GM21360 (cell line): ENCODE results near the gene CASP14.
"Not testable (repeated sequence)": the region's sequence is repeated elsewhere in the genome, so short reads cannot be mapped to it uniquely, and the experiment has no call there.

Experiments
- ATAC-seq: cut with Tn5 transposase; IDR thresholded peaks from one replicate; pipeline ENCODE4 v1.9.1; 2021; ENCODE audit warnings: mild to moderate bottlenecking, moderate library complexity; ENCODE audit not compliant: unreplicated experiment

CASP14 gene, protein sequence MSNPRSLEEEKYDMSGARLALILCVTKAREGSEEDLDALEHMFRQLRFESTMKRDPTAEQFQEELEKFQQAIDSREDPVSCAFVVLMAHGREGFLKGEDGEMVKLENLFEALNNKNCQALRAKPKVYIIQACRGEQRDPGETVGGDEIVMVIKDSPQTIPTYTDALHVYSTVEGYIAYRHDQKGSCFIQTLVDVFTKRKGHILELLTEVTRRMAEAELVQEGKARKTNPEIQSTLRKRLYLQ

DNA sequence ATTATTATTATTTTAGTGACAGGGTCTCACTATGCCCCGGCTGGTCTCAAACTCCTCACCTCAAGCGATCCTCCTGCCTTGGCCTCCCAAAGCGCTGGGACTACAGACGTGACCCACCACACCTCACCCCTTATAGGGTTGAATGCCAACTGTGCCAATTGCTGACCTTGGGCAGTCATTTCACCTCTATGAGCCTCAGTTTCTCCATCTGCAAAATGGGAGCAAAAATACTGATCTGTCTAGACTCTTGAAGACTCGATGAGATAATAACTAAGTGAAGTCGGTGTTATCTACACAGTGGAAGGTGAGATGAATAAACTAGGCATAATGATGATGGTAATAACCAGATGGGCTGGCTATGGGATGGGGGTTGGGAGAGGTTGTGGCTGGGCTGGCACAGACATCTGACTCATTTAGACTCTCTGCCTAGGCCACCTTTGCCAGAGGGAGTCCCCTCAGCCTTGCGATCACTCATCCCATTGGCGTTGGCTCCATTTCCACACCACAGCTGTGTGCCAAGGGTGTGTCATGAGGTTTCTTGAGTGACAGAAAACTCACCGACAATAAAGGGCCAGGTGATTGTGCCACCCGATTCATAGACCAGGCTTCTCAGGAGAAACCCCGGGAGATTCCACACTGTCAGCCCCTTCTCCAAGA, at the start of gene CASP14:
CASP14 (plus strand) TSS at position 596 of the 657 bp plus-strand sequence. CDS start 2,772 bp downstream, outside the sequence.
- no peak for ATAC-seq

DNA sequence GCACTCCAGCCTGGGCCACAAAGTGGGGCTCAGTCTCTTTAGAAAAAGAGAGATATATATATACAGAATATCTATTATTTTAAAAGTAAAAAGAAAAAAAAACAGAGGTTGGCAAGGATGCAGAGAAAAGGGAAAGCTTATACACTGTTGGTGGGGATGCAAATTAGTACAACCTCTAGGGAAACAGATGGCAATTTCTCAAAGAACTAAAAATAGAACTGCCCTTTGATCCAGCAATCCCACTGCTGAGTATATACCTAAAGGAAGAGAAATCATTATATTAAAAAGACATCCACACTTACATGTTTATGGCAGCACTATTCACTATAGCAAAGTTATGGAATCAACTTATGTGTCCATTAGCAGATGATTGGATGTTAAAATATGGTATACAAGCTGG, 41.0 kb upstream of the CASP14 start:
- no peak for ATAC-seq

DNA sequence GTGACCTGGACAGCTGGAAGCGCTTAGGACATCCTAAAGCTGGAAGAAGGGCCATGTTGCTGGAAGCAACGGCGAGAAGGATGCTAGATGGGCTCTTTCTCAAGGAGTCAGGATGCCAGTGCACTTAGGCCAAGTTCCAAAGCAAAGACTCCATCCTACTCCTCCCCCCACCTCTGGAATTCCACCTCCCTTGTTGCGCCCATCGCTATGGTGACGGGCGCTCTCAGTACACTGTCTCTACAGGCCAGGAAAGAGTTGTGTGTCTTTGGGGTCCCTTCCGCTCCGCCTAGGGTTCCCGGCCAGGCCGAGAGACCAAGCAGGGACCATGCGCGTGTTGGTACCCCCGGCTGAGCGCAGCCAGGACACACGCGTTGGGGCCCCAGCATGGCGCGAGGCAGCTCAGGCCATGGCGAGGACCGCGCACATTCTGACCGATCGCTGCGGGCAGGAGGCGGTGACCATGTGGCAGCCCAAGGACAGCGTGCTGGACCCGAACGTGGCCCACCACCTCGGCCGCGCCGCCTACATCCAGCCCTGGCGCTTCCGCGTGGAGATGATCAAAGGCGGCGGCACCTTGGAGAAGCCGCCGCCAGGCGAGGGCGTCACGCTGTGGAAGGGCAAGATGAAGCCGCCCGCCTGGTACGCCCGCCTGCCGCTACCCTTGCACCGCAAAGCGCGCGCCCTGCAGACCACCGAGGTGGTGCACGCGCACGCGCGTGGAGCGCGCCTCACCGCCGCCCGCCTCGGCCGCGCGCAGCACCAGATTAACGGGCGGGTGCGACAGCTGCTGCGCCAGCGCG, 38.6 kb upstream of the CASP14 start:
- no peak for ATAC-seq

DNA sequence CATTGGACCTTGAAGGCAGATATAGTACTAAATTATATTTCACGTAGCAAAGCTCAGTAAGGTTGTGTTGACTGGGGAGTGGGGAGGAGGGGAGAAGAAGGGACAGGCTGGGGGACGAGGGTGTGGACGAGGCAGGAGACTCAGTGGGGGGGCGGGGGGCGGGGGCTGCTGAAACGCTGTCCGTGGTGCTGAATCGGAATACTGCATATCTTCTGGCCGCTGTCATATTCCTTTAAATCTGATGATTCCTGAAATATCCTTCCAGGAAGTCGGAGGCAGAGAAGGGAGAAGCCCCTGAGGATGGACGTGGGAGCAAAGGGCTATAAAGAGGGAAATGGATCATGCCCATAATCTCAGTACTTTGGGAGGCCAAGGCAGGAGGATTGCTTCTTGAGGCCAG, 34.7 kb upstream of the CASP14 start:
- ATAC-seq = no peak

DNA sequence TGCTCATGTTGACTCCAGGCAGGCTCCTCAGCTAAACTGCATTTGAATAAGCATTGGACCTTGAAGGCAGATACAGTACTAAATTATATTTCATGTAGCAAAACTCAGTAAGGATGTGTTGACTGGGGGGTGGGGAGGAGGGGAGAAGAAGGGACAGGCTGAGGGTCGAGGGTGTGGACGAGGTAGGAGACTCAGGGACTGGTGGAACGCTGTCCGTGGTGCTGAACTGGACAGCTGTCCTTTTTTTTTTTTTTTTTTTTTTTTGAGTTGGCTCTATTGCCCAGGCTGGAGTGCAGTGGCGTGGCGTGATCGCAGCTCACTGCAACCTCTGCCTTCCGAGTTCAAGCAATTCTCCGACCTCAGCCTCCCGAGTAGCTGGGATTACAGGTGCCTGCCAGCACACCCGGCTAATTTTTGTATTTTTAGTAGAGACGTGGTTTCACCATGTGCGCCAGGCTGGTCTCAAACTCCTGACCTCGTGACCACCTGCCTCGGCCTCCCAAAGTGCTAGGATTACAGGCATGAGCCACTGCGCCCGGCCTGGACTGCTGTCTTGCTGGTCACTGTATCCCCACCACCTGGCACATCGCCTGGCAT, 33.2 kb upstream of the CASP14 start:
- no peak for ATAC-seq

DNA sequence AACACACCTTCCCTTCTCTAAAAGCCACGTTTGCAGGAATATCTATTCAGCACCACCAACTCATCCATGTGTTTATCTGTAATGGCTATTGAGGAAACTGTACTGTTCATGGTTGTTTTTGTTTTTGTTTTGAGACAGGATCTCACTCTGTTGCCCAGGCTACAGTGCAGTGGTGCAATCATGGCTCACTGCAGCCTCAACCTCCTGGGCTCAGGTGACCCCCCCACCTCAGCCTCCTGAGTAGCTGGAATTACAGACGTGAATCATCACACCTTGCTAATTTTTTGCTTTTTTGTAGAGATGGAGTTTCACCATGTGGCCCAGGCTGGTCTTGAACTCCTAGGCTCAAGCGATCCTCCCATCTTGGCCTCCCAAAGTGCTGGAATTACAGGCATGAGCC, 30.4 kb upstream of the CASP14 start:
- not testable (repeated sequence) for ATAC-seq

DNA sequence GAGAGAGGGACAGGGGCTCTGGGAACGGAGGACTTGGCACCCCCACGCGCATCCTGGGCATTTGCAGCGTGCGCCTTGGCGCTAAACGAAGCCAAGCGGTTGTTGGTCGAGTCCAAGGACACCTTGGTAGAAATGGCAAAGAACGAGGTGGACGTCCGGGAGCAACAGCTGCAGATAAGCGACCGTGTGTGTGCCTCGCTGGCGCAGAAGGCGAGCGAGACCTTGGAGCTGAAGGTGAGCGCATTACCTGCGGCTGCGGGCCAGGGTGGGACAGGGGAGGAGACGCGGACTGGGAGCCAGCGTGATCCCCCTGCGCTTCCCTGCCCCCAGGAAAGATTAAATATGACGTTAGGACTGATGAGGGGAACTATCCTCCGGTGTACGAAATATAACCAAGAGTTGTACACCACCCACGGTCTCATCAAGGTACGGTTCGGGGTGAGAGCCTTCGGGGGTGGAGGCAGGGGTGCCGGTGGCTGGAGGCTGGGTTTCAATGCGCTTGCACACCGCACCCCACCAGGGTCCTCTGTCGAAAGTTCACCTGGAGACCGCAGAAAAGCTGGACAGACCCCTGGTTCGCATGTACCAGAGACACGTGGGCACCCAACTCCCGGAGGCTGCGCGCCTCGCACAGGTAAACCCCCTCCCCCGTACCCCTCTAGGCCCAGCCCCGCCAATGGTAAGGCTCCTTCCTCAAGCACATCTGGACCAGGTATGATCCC, 27.8 kb upstream of the CASP14 start:
- no peak for ATAC-seq

DNA sequence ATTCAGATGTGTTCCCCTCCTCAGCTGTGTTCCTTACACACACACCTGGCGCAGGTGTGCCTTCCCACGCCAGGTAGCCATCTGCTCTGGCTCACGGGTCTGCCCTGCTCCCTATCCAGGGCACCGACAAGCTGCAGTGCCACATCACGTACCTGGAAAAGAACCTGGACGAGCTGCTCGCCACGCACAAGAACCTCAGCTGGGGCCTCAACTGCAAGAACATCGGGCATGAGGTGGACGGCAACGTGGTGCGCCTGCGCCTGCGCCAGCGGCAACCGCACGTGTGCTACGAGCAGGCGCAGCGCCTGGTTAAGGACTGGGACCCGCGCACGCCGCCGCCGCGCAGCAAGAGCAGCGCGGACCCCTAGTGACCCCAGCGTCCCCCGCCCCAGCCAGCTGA, 26.5 kb upstream of the CASP14 start:
- ATAC-seq = no peak

DNA sequence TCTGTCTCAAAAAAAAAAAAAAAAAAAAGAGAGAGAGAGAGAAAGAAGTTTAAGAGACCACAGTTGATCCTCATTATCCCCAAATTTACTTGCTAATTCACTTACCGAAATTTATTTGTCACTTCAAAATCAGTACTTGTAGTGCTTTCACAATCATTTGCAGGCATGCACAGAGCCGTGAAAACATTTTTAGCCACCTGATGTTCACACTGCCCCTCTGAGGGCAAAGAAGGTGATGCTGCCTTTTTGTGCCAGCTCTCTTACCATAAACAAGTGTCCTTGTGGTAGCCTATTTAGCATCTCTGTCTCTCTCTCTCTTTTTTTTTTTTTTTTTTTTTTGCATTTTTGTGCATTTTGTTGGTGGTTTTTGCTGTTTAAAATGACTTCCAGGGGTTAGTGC, 24.1 kb upstream of the CASP14 start:
- no peak for ATAC-seq

DNA sequence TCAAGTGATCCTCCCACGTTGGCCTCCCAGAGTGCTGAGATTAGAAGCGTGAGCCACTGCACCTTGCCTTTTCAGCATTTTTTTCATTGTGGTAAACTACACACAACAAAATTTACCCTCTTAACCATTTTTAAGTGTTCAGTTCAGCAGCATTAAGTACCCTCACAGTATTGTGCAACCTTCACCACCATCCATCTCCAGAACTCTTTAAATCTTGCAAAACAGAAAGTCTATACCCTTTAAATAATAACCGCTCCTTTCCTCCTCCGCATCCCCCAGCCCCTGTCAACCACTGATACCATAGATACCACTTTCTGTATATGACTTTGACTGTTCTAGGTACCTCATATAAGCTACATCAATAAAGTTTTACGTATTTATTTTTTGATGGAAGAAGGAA, 20.8 kb upstream of the CASP14 start:
- no peak for ATAC-seq

DNA sequence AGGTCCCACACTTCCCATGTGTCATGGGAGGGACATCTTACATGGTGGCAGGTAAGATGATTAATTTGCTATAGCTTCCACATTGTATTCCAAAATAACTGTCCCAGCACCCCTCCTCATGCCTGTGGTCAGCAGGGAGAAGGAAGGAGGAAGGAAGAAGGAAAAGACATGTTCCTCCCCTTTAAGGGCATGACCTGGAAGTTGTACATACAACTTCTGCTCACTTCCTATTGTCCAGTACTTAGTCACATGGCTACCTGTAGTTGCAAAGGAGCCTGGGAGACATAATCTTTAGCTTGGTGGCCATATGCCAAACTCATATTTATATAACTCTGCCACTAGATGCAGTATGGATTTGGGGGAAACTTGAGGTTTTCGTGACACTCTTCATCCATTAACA, 17.6 kb upstream of the CASP14 start:
- ATAC-seq = no peak

DNA sequence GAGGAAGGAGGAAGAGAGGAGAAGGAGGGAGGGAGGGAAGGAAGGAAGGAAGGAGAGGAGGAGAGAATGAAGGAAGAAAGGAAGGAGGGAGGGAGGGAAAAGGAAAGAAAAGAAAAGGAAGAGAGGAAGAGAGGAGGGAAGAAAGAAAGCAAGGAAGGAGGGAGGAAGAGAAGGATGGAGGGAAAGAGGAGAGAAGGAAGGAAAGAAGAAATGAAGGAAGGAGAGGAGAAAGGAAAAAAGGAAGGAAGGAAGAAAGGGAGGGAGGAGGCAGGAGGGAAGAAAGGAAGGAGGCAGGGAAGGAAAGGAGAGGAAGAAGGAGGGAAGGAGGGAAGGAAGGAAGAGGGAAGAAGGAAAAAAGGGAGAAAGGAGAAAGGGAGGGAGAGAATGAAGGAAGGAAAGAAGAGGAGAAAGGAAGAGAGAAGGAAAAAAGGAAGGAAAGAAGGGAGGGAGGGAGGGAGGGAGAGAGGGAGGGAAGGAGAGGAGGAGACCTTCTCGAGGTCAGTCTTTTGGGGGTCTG, 13.4 kb upstream of the CASP14 start:
- ATAC-seq = no peak

DNA sequence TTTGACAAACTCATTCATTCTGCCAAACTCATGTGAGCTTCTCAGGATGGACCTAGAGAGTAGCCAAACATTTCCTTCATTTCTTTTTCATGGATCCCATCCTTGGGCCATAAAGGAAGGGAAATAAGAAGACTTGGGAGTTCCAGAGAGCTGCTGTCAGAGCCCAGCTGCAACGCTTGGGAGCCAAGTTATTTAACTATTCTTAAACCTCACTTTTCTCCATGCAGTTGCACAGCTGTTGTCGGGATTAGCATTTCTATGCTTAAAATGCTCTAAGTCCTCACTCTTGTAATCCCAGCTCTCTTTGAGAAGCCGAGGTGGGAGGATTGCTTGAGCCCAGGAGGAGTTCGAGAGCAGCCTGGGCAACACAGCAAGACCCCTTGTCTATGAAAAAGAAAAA, 11.7 kb upstream of the CASP14 start:
- no peak for ATAC-seq

DNA sequence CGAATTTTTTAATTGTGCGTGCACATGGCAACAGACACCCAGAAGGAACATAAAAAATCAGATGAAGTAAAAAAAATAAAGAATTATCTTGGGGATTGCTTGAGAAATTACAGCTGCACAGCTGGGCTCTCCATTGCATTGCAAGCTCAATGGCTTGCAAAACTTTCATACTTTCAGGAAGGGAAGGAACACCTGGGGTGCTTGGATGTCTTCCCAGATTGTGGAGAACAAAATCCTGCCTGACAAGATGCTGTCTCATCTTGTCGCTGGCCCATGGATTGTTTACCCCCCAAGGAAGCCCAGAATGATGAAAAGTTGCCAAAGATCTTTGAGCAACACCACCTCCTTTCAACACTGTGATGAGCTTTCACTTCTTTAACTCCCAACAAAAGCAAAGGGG, 11.0 kb upstream of the CASP14 start:
- no peak for ATAC-seq

DNA sequence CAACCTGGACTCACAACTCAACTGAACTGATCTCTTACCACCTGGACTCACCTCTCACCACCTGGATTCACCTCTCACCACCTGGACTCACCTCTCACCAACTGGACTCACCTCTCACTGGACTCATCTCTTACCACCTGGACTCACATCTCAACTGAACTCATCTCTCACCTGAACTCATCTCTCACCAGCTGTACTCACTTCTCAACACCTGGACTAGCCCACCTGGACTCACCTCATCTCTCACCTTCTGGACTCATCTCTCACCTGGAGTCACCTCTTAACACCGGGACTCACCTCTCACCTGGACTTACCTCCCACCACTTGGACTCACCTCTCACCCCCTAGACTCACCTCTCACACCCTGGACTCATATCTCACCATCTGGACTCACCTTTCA, 7.3 kb upstream of the CASP14 start:
- no peak for ATAC-seq

DNA sequence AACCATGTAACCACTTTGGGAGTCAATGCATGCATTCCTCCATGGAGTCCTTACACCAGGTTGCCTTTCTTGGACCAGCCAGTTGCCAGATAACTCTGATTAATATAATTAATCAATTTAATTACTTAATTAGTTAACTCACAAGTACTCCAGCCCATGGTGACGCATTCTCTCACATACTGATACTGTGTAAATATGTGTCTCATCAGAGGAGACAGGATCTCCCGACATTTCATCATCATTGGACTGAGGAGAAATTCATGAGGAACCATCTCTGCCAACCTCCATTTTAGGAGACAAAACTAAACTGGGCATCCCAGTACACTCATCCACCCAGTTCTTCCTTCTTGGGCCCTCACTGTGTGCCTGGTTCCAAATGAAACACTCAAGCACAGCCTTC, 6.5 kb upstream of the CASP14 start:
- no peak for ATAC-seq

DNA sequence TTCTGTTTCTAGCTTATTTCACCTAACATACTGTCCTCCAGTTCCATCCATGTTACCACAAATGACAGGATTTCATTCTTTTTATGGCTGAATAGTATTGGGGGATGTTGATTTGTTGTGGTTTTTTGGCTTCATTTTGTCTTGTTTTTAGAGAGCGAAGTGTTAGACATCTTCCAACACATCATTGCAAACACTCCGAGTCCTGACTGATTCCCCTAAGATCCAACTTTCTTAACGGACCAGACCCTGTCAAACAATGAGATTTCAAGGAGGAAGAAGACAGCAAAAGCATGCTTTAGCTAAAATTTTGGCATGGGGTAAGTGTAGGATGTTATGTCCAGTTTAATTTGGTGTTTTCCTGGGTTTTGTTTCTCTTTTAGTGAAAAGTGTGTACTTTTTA, 3.8 kb upstream of the CASP14 start:
- ATAC-seq = no peak

DNA sequence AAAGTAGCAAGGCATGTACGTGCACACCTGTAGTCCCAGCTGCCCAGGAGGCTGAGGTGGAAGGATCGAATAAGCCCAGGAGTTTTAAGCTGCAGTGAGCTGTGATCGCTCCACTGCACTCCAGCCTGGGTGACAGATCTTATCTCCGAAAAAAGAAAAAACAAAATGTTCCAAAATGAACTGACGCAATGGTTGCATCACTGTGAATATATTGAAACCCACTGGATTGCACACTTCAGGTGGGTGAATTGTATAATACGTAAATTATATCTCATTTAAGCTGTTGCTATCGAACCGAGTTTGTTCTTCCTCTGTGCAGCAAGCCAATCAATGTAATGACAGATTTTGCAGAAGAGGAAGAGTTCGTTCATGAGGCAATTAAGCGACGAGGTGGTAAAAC, 1.6 kb upstream of the CASP14 start:
- ATAC-seq = no peak

DNA sequence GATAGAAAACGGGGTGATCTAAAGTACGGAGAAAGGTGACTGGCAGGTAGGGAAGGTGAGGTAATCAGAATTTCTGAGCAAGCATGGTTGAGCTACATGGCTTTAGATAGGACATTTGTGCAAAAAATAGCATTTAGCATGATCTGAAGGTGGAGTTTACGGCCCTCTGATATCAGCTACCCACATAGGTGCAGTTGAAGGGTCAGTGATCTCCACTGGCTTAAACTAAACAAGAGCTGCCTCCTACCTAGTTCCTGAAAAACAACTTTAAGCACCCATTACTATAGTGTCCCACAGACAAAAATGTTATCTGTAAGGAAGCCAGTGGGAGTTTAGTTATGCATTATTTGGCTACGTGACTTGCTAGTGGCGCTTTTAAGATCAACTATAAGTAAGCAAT, 1.2 kb upstream of the CASP14 start:
- no peak for ATAC-seq

DNA sequence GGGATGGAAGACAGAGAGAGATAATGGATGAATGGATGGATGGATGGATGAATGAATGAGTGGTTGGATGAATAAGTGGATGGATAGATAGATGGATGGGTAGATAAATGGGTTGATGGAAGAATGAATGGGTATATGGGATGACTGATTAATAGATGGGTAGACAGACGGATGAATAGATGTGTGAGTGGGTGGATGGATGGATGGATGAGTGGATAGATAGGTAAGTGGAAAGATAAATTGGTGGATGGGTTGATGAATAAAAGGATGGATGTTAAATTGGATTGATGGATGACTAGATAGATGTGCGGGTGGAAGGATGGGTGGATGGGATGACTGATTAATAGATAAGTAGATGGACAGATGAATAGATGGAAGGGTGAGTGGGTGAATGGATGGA, 1.4 kb downstream of the CASP14 start:
- no peak for ATAC-seq

DNA sequence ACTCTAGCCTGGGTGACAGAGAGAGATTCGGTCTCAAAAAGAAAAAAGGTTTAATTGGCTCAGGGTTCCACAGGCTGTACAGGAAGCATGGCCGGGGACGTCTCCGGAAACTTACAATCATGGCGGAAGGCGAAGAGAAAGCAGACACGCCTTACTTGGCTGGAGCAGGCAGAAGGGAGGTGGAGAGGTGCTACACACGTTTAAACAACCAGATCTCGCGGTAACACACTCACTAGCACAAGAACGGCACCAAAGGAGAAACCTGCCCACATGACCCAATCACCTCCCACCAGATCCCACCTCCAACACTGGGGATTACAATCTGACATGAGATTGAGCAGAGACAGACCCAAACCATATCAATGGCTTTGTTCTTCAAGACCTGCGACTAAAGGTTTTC, 12.8 kb downstream of the CASP14 start:
- no peak for ATAC-seq
